Measurements from ENCODE around the gene GAS7.

DNA sequence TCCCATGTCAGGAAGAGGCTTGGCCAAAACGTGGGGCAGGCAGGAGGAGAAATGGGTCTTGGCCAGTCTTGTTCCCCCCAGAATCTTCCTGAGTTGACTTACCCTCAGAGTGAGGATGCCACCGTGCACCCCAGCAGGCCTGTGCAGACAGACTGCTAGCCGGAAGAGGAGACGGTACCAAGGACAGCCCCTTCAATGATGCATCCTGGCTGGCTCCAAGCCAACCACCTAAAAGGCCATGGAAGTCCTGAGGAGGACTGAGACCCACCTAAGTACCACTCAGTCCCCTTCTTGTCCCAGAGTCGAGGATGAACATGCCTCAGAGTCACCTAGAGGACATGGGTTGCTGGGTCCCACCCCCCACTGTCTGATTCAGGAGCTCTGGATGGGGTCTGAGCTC lies 246.6 kb downstream of the GAS7 start:
- TF ChIP-seq, protein P1, sequence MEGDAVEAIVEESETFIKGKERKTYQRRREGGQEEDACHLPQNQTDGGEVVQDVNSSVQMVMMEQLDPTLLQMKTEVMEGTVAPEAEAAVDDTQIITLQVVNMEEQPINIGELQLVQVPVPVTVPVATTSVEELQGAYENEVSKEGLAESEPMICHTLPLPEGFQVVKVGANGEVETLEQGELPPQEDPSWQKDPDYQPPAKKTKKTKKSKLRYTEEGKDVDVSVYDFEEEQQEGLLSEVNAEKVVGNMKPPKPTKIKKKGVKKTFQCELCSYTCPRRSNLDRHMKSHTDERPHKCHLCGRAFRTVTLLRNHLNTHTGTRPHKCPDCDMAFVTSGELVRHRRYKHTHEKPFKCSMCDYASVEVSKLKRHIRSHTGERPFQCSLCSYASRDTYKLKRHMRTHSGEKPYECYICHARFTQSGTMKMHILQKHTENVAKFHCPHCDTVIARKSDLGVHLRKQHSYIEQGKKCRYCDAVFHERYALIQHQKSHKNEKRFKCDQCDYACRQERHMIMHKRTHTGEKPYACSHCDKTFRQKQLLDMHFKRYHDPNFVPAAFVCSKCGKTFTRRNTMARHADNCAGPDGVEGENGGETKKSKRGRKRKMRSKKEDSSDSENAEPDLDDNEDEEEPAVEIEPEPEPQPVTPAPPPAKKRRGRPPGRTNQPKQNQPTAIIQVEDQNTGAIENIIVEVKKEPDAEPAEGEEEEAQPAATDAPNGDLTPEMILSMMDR (IDR thresholded peaks at IDR 0.05; ENCODE audit: insufficient read depth, low read length) = no peak
- TF ChIP-seq GABPA (IDR thresholded peaks at IDR 0.05; ENCODE audit: low read depth) (no peak), POLR2AphosphoS5 (IDR thresholded peaks at IDR 0.05; ENCODE audit: low read depth) (no peak), SPI1 (IDR thresholded peaks at IDR 0.05; ENCODE audit: borderline replicate concordance, low read depth) (no peak)
- TF ChIP-seq, protein P2, sequence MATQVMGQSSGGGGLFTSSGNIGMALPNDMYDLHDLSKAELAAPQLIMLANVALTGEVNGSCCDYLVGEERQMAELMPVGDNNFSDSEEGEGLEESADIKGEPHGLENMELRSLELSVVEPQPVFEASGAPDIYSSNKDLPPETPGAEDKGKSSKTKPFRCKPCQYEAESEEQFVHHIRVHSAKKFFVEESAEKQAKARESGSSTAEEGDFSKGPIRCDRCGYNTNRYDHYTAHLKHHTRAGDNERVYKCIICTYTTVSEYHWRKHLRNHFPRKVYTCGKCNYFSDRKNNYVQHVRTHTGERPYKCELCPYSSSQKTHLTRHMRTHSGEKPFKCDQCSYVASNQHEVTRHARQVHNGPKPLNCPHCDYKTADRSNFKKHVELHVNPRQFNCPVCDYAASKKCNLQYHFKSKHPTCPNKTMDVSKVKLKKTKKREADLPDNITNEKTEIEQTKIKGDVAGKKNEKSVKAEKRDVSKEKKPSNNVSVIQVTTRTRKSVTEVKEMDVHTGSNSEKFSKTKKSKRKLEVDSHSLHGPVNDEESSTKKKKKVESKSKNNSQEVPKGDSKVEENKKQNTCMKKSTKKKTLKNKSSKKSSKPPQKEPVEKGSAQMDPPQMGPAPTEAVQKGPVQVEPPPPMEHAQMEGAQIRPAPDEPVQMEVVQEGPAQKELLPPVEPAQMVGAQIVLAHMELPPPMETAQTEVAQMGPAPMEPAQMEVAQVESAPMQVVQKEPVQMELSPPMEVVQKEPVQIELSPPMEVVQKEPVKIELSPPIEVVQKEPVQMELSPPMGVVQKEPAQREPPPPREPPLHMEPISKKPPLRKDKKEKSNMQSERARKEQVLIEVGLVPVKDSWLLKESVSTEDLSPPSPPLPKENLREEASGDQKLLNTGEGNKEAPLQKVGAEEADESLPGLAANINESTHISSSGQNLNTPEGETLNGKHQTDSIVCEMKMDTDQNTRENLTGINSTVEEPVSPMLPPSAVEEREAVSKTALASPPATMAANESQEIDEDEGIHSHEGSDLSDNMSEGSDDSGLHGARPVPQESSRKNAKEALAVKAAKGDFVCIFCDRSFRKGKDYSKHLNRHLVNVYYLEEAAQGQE (IDR thresholded peaks at IDR 0.05; ENCODE audit: insufficient replicate concordance, low read depth) = no peak
